OCI-LY1 (cell line): ENCODE results near the gene NDFIP2.

ENCODE experiments used
- CTCF ChIP-seq: fragments of 200-600 bp; sonication (generic), shearing (Covaris generic); IDR thresholded peaks from 2 replicates; pipeline ENCODE4 v1.5.1; 2017; ENCODE audit warnings: mild to moderate bottlenecking, antibody characterized with exemption, low read length, moderate library complexity, mixed read lengths
- EZH2 ChIP-seq: fragments of 200-600 bp; sonication (generic), shearing (Covaris generic); IDR thresholded peaks from 2 replicates; pipeline ENCODE4 v1.8.0; 2017; ENCODE audit warnings: borderline replicate concordance, mixed run types, mild to moderate bottlenecking, antibody characterized with exemption, low read length, moderate library complexity, mixed read lengths

DNA sequence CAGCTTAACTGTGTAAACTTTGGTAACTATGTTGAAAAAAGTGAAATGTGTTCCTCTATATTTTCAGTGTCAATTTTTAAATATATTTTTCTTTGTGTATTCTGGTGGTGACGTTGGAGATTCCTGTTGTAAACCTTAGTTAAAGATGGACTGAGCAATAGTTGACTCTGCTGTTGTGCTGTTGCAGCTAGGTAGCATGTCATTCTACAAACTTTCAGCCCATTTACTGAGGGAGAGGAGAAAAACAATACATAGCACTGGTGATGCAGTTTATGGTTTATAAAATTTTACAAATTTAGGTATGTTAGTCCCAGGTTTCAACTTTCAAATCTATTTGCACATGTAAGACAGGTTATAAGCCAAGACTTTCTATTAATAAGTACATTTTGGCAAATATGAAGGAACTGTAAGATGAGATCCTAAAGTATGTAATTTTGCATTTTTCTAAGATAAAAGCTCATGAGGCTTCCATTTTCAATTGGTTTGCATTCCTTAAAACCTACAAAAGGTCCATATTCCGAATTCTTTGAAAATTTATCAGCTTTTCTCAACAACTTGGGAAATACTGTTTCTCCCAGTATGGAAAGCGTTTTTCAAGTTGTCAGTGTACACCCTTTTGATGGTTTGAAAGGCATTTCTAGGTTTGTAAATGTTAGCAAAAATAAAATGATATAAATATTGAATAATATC lies 1.5 kb downstream of the NDFIP2 start:
- TF ChIP-seq CTCF, result no peak
- TF ChIP-seq EZH2, result no peak
